Epidermal melanocyte (primary cell): Measurements from ENCODE around the gene KASH5.
A peak's percentile ranks its signal among the peaks of the same experiment; 100 is the strongest.
"Not testable (repeated sequence)": the region's sequence is repeated elsewhere in the genome, so short reads cannot be mapped to it uniquely, and the experiment has no call there.

Experiments used
- DNase-seq: peaks from one replicate; pipeline ENCODE4 v3.0.0; 2011; ENCODE audit warnings: low spot score; ENCODE audit not compliant: insufficient read length

The KASH5 gene

DNA sequence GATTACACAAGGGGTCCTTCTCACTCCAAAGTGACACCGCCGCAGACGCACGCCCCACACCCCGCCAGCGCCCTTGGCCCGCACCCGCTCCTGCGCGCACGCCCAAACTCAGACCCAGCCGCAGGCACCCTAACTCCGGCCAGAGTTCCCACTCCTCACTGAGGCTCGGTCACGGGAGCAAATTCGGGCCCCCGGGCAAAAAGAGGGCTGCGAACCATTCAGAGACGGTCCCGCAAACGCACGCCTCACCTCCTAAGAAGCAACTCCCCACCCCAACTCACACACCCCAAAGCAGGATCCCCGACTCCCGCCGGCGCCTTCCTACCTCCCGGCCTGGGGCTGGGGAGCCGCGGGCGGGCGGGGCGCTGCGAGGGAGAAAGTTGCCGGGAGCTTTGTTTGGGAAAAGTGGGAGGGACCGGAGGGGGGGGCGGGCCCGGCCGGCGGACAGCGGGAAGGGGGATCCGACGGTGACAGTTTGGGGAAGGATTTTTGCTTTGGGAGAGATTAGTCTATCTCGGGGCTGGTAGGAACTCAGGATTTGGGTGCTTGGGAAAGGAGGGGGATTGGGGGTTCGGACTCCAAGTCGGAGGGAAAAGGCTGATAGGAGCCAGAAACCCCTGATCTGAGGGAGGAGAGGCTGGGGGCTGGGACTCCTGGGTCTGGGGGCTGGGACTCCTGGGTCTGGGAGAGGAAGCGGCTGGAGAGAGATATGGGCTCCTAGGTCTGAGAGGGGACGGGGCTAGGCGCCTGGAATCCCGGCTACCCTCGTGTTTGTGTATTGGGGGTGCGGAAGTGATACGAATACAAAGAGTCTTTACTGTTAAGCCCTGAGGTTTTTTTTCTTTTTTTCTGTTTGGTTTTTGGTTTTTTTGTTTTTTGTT, 25.8 kb upstream of the KASH5 start, which contains the start of gene TEAD2:
TEAD2 (minus strand) TSS at position 369 of the 881 bp plus-strand sequence. CDS start 2,341 bp downstream, outside the sequence.
- peak; percentile 67 for DNase-seq

DNA sequence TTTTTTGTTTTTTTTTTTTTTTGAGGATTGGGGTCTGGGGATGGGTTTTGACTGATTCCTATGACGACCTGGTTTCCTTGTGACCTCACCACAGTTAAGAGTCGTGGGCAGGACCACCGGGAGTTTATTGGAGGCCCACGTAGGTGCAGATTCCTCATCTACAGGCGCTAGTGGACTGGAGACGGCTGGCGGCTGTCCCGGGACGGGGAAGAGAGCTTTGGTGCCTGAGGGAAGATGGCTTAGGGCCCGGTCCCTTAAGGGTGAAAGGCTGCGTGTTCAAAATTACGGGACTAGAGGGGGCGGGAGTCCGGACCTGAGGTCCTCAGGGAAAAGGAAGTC, 25.2 kb upstream of the KASH5 start:
- no peak for DNase-seq

DNA sequence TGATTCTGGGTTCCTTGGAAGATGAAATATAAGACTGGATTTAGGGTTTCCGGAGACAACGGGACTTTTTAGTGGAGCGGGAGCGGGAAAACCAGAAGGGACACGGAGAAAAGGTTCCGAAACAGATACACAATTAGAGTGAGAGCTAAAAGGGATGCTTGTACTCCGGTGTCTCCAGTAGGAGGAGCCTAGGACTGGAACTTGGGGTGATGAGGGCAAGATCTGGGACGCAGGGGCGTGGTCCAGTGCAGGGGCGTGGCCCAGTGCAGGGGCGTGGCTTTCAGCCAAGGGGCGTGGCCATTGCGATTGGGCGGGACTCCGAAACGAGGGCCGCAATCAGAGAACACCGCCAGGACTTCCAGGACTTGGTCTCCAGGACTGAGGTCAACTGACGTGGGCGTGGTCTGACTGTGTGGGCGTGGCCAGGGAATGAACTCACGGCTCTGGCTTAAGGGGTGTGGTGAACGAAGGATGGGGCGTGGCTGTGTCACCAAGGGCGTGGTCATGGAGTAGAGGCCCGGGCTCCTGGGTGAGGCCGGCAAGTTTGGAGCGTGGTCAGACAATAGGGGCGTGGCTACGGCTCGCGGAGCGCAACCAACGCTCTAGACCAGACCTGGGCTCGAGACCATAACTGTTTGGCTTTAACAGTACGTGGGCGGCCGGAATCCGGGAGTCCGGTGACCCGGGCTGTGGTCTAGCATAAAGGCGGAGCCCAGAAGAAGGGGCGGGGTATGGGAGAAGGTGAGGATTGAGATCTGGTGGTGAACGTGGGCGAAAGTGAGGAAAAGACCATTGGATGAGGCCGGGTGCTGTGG, 24.6 kb upstream of the KASH5 start, which contains the start of gene DKKL1:
DKKL1 (plus strand) TSS at position 610 of the 815 bp plus-strand sequence; CDS start at position 732, 122 bp downstream.
- peak; percentile 95 for DNase-seq

DNA sequence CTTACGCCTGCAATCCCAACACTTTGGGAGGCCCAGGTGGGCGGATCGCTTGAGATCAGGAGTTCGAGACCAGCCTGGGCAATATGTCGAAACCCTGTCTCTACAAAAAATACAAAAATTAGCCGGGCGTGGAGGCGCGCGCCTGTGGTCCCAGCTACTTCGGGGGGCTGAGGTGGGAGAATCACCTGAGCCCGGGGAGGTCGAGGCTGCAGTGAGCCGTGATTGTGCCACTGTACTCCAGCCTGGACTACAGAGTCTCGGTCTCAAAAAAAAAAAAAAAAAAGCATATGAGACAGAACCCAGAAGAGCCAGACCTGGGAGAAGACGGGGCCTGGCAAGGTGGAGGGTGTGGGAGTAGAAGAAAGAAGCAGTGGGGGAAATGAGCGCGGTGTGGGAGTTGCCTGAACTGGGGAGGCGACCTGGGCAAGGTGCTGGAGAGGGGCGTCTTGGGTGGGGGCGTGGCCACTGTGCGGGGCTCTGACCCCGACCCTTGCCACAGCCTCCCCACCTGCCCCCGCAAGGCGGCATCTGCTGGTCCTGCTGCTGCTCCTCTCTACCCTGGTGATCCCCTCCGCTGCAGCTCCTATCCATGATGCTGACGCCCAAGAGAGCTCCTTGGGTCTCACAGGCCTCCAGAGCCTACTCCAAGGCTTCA, 23.8 kb upstream of the KASH5 start:
- DNase-seq: no peak

DNA sequence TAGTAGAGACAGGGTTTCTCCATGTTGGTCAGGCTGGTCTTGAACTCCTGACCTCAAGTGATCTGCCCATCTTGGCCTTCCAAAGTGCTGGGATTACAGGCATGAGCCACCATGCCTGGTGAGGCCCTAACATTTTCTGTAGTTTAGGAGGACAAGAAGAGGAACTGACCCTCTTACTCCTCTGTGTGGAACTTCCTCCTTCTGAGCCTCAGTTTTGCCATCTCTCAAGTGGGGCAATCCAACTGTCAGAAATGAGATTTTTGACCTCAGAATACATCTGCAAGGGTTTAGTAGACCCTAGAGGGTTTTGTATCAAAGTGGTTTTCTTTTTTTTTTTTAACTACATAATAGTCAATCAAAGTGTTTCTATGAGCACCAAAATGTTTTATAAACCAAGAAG, 21.9 kb upstream of the KASH5 start:
- DNase-seq: no peak

DNA sequence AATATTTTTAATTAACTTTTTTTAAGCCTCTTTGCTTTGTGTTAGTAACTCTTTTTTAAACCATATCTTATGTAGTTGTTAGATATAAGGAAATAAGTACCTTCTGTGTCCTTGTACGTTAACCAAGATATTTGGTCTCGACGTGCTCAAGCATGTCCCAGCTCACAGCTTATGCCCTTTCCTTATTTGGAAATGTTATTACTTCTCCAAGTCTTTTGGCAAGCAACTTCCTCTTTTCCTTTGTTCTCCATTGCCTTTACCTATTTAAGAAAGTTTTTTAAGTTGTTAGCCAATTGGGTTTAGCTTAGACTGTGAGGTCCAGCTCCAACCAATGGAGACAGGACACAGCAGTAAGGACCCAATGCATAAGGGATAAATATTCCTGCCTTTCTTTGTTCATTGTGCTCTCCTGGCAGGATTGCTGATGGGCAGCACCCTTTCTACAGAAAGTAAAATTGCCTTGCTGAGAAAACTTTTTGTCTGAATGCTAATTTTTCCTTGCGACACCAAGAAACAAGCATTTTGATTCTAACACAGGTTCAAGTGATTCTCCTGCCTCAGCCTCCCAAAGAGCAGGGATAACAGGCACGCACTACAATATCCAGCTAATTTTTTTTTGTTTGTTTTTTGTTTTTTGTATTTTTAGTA, 19.2 kb upstream of the KASH5 start:
- DNase-seq: no peak

DNA sequence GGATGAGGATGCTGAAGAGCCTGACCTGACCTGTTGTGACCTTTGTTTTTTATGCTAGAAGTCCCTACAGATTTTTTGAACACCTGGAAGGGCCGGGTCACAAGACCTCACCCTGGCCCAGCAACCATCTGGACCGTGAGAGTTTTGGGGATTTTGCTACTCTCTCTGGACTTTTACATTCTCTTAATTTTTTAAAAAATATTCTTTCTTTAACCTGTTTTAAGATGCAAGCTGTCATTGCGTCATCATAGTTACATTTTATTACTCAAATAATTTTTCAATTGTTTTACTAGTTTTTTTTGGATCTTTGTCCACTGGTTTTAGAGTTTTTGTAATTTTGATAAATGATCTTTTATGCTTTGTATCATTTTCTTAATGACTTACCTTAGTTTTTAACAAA, 16.9 kb upstream of the KASH5 start:
- DNase-seq: no peak

DNA sequence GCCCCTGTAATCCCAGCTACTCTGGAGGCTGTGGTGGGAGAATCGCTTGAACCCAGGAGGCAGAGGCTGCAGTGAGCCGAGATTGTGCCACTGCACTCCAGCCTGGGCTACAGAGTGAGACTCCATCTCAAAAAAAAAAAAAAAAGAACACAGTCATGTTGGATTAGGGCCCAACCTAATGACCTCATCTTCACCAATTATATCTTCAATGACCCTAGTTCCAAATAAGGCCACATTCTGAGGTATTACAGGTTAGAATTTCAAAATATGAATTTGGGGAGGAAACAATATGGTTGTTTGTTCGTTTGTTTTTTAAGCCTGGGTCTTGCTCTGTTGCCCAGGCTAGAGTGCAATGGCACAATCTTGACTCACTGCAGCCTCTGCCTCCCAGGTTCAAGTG, 14.9 kb upstream of the KASH5 start:
- not testable (repeated sequence) for DNase-seq

DNA sequence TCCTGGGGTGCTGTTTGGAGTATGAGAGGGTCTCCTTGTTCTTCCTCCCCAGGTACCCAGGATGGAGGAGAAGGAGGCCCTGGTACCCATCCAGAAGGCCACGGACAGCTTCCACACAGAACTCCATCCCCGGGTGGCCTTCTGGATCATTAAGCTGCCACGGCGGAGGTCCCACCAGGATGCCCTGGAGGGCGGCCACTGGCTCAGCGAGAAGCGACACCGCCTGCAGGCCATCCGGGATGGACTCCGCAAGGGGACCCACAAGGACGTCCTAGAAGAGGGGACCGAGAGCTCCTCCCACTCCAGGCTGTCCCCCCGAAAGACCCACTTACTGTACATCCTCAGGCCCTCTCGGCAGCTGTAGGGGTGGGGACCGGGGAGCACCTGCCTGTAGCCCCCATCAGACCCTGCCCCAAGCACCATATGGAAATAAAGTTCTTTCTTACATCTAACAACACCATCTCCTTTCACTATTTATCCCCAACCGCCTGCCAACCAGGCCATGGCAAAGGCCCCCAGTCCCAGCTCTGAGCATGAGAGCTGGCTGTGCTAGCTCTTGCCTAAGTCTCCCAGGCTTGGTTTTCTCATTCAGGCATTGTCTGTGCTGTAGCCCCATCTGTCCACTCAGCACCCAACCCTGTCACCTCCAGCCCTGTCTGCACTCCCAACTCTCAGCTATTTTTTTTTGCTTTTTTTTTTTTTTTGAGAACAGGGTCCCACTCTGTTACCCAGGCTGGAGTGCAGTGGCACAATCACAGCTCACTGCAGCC, 13.2 kb upstream of the KASH5 start:
- DNase-seq: no peak

DNA sequence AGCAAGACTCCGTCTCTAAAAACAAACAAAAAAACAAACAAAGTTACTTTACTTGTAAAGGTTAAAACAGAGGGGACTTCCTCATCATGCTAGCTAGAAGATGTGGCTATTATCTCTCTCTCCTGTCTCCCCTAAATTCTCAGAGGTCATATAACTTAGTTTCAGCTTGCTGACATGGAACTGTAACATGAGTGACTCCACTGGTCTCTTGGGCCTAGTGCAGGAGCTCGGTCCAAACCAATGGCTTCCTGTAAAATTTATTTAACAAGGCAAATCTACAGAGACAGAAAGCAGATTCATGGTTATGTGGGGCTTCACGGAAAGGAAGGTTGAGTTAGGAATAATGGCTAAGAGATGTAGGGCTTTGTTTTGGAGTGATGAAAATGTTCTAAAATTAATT, 9.5 kb upstream of the KASH5 start:
- DNase-seq: no peak

DNA sequence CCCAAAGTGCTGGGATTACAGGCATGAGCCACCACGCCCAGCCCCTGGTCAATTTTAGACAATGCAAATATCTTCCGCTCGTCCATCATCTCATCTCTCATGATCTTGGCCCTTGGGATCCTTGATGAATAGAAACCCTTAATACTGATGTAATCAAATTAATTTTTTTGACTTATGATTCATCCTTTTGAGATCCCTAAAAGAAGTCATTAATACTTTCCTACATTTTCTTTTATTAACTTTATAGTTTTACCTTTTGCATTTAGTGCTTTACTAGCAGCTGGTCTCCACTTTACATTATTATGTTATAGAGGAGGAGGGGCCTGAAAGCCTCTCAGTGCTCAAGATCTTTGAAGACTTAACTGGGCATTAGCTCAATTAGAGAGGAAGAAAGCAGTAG, 7.7 kb upstream of the KASH5 start:
- DNase-seq: no peak

DNA sequence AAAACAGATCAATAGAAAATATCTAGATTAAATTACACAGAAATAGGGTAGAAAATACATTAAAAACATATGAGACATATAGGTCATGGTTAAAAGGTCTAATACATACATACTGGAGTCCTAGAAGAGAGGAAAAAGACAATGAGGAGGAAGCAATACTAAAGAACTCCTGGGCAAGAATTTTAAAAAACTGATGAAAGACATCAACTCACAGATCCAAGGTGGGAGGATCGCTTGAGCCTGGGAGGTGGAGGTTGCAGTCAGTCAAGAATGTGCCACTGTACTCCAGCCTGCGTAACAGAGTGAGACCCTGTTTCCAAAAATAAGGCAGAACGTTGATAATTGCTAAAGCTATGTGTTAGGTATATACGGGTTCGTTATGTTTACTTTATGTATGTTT, 5.4 kb upstream of the KASH5 start:
- no peak for DNase-seq

DNA sequence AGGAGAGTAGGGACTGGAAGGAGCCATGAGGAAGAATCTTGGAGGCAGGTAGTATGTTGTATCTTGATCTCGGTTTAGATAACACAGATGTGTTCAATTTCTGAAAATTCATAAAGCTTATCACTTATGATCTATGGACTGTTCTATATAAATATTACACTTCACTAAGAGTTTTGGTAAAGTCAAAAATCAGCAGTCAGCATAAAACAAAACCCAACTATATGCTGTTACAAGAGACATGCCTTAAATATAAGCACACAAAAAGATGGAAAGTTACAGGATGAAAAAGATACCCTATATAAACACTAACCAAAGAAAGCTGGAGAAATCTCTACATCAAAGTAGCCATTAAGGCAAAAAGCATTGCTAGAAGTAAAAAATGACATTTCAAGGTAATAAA, 4.5 kb upstream of the KASH5 start:
- DNase-seq: no peak

DNA sequence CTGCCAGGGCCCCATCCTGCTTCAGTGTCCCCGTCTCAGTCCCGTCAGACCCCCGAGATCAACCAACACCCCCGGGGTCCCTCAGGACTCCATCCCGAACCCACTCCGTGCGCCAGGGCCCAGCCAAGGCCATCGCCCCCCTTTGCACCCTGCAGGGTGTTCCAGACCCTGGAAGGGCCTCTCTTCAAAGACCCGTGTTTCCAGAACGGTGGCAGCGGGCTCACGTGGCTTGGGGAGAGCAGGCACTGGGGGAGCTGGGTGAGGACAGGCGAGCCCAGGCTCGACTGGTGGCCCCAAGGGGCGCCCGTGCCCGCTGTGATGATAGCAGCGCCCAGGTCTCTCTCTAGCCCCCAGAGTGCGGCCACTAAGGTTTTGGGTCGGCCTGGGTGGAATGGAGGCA, 1.4 kb downstream of the KASH5 start:
- DNase-seq: no peak

DNA sequence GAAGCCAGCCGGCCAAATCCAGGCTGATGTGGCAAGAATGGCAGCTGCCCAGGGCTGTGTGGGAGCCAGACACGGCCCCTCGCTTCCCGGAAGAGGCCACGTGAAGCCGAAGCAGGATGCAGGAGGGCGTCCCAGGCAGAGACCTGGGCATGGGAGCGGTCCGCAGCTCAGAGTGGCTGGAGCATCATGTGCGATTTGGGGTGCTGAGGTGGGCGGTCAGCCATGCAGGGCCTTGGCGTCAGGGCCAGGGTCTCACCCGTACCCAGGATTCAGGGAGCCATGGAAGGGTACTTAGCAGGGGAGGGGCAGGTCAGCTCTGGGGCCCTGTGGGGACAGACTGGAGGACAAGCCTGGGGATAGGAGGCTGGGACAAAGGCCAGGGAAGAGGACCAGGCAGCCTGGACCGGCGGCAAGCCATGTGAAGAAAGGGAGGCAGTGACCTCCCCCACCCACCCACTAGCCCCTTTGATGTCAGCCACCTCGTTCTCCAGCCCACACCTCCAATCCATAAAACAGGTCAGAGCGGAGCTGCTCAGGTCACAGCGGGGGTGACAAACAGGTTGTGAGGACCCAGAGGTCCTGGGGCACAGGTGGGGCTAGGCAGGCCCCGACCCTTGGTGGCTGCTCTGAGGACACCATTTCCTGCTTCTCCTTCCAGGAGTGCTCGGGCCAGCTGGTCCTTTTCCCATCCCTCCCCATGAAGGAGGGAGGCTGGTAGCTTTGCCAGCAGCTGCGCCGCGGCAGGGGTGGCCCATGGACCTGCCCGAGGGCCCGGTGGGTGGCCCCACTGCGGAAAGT, 2.3 kb downstream of the KASH5 start:
- no peak for DNase-seq

DNA sequence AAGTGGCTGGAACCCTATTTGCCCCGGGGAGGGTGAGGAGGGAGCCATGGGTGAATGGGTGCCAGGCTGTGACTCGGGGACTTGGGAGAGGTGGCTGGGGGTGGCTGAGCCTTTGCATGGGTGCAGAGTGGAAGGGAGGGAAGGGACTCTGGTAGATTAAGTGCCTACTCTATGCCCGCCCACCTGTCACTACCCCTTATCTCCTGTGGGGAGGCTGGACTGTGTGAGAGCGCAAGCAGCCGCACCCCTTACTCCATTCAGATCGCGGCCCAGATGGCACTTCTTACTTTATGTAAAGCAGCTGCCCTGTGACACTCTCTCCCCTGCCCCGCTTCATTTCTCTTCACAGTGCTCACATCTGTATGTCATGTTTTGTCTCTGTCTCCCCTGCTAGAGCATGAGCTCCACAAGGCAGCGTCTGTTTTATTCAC, 2.9 kb downstream of the KASH5 start:
- DNase-seq: no peak

DNA sequence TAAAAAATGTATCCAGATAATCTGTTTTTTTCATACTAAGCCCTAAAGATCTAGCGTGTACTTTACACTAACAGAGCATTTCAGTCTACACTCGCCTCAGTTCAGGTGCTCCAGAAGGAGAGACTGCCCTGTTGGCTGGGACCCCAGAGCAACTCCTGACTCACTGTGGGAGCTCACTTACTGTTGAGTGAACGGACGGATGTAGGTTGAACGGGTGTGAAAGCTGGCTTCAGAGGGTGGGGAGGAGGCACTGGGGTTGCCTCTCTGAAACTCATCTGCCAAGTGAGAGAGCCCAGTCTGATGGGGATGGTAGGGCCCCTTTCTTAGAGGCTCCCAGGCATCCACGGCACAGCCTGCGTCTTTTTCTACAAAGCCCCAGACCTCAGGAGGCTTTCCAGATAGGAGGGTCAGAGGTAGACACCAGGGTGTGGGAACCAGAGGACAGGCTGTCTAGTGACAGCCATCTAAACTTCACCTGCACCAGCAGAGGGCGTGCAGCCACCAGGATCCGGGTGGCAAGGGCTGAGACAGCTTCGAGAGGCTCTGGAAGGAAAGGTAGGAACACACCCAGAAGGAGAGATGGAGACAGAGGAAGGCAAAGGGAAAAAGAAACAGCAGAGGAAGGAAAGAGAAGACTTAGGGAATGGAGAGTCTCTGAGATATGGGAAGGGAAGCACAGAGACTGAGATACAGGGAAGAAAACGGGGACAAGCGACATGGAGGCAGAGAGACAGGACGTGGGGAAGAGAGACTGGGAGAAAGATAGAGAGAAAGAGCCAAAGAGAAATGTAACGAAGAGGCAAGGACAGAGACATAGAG, 3.7 kb downstream of the KASH5 start:
- DNase-seq: peak; percentile 81

DNA sequence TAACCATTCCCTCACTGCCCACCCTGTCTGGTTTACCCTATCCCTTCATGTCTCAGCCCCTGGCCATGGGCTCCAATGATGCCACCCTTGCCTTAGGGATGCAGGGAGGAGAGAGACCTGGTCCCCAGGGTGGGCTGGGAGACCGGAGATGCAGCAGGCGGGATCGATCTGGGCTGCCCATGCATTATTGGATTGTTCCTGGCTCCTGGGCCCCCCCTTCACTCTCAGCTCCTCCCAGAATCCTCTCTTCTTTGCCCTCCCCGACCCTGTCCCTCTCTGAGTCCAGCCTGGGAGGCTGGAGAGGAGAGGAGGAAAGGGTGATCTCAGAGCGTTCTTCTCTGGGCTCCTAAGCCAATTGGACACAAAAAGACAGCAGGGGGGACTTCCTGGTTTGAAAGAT, 5.8 kb downstream of the KASH5 start:
- no peak for DNase-seq
